Retinal pigment epithelial cell (primary cell): ENCODE data around the gene CROCC2.

Experiments used
- DNase-seq: peaks from one replicate; pipeline ENCODE4 v3.0.0-alpha.2; 2010; ENCODE audit warnings: low read depth
- H3K4me3 ChIP-seq: 2 replicates; pipeline ENCODE4 v1.5.1; 2011; ENCODE audit warnings: mild to moderate bottlenecking, low read length, control low read depth, moderate library complexity
- CTCF ChIP-seq: conservative IDR thresholded peaks from 2 replicates; pipeline ENCODE4 v1.5.1; 2011; ENCODE audit warnings: low read depth, low read length, control low read depth, inconsistent platforms

Gene CROCC2

DNA sequence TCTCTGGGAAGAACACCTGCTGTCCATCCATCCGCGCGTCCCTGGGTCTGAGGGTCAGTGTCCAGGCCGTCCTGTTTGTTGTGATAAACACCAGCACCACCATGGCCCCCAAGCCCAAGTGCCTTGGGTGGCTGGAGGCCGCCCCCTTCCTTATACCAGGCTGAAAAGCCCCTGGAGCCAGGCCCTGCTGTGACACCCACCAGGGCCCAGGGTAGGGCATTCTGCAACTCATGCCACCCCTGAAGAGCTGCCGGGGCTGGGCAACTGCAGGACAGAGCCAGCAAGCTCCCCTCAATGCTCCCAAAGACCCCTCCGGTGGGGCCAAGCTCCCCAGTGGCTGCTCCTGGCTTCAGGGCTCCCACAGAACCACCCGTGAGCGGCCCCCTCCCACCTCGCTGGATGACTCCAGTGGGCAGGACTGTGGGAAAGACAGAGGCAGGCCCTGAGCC is 60.3 kb downstream of the CROCC2 start:
- no peak overlapping the region for H3K4me3 ChIP-seq
- TF ChIP-seq CTCF = no peak
- no peak for DNase-seq

DNA sequence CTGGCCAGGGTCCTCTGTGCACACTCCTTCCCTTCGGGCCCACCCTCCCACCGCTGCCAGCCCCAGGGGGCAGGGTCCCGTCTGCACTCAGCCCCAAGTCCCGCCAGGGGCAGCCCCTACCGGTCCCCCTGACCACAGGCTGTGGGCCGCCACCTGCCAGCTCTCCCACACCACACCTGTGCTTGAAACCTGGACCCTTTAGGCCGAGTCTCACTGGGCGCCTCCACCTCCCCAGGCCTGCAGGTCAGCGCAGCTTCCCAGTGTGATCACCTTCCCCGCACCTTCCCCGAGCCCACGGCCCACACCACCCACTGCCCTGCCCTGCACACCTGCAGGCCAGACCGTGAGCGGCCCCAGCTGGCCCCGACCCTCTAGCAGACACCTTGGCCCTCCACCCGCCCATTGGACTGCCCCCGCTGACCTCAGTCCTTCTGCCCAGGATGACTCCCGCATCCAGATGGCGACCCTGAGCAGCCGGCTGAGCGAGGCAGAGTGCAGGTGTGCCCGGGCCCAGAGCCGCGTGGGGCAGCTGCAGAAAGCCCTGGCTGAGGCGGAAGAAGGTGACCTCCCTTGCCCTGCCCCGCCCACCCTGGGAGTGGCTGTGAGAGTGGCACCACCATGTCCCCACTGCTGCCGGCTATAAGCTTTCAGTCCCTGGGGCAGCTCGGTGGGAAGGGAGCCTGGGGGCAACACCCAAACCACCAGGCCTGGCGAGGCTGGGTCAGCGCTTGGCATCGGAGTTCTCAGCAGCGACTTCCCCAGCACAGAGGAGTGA is 61.0 kb downstream of the CROCC2 start:
- no peak for DNase-seq
- no peak overlapping the region for H3K4me3 ChIP-seq
- TF ChIP-seq CTCF = no peak

GRCh38 chr2:240967681-240968621 is 61.8 kb downstream of the CROCC2 start:
- H3K4me3 ChIP-seq = no peak overlapping the region
- no peak for TF ChIP-seq CTCF
- DNase-seq = no peak

- no peak for DNase-seq
- no peak overlapping the region for H3K4me3 ChIP-seq
- TF ChIP-seq CTCF = no peak
Observed at GRCh38 chr2:240968731-240969624, 62.8 kb downstream of the CROCC2 start.

- DNase-seq = no peak
- no peak for TF ChIP-seq CTCF
- no peak overlapping the region for H3K4me3 ChIP-seq
Observed at GRCh38 chr2:240970104-240970503, 64.0 kb downstream of the CROCC2 start.

GRCh38 chr2:240970816-240971215 is 64.7 kb downstream of the CROCC2 start:
- DNase-seq = no peak
- no peak for TF ChIP-seq CTCF
- no peak overlapping the region for H3K4me3 ChIP-seq
